Endothelial cell of umbilical vein (primary cell): ENCODE measurements around the gene POLR2E.

Experiments used
- EZH2 ChIP-seq: IDR thresholded peaks from 2 replicates; pipeline ENCODE4 v1.6.1; 2012; ENCODE audit warnings: borderline replicate concordance, low read depth, mild to moderate bottlenecking, moderate library complexity, low read length, inconsistent platforms; ENCODE audit not compliant: severe bottlenecking
- FOS ChIP-seq: IDR thresholded peaks from 2 replicates; pipeline ENCODE4 v1.6.1; 2011; ENCODE audit warnings: mild to moderate bottlenecking, low read length, moderate library complexity, borderline replicate concordance; ENCODE audit not compliant: insufficient read depth
- GATA2 ChIP-seq: IDR thresholded peaks from 2 replicates; pipeline ENCODE4 v1.7.0; 2011; ENCODE audit warnings: low read depth, mild to moderate bottlenecking, moderate library complexity, mixed read lengths, low read length; ENCODE audit not compliant: insufficient read length, insufficient read depth
- JUN ChIP-seq: IDR thresholded peaks from 2 replicates; pipeline ENCODE4 v1.6.1; 2011; ENCODE audit warnings: borderline replicate concordance, low read depth; ENCODE audit not compliant: insufficient read length, insufficient read depth
- MYC ChIP-seq: IDR thresholded peaks from one replicate; pipeline ENCODE4 v1.6.1; 2011; ENCODE audit warnings: mild to moderate bottlenecking, low read depth, low read length
- POLR2A ChIP-seq: IDR thresholded peaks from 2 replicates; pipeline ENCODE4 v1.6.1; 2012; ENCODE audit warnings: low read depth, mild to moderate bottlenecking, control low read depth, low read length
- POLR2AphosphoS5 ChIP-seq: IDR thresholded peaks from 2 replicates; pipeline ENCODE4 v1.6.1; 2012; ENCODE audit warnings: low read depth, mild to moderate bottlenecking, control low read depth, low read length, moderate library complexity; ENCODE audit not compliant: insufficient read depth
- TF ChIP-seq, protein P1 (sequence below), 2 donors: IDR thresholded peaks; 1 replicate in 1 of 2; 2 replicates in 1 of 2; pipeline ENCODE4 v1.5.1; 2011; ENCODE audit warnings: low read length in 2 of 2, mild to moderate bottlenecking in 2 of 2, moderate library complexity in 2 of 2, control low read depth in 1 of 2, inconsistent platforms in 1 of 2, low read depth in 1 of 2; ENCODE audit not compliant: insufficient read depth in 1 of 2; ENCODE audit errors: extremely low read depth in 1 of 2

DNA sequence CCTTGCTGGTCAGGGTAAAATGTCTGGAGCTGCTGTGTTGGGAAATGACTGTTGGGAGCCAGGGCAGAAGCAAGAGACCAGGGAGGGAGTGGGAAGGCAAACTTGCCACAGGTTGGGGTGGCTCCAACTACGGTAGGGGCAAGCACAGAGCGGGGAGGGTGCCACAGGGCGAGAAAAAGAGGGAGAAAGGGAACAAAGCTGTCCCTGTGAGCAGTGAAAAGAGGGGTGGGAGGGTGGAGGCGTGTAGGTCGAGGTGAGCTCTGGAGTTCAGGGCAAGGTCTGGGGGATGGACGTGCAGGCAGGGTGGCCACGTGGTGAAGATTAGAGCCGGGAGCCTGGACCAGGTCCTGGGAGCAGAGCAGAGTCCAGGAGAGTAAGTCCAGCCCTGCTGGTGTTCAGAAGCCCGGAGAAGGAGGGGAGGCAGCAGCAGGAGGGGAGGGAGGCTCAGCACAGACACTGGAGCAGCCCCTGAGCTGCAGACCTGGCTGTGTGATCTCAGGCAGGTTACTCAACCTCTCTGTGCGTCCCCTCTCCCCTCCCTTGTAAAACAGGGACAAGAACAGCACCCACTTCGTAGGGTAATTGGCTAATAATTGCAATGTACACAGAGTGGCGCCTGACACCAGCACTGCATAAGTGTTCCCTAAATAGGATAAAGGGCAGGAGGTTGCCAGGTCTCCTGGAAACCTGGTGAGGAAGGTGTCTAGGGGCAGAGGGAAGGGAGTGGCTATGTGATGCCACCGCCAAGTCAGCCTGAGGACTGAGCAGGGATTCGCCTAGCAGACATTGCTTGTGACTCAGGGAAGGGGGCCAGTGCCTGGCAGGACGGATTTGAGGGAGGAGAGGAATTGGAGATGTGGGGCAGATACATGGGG is 3.2 kb upstream of the POLR2E start:
- TF ChIP-seq, protein P1, sequence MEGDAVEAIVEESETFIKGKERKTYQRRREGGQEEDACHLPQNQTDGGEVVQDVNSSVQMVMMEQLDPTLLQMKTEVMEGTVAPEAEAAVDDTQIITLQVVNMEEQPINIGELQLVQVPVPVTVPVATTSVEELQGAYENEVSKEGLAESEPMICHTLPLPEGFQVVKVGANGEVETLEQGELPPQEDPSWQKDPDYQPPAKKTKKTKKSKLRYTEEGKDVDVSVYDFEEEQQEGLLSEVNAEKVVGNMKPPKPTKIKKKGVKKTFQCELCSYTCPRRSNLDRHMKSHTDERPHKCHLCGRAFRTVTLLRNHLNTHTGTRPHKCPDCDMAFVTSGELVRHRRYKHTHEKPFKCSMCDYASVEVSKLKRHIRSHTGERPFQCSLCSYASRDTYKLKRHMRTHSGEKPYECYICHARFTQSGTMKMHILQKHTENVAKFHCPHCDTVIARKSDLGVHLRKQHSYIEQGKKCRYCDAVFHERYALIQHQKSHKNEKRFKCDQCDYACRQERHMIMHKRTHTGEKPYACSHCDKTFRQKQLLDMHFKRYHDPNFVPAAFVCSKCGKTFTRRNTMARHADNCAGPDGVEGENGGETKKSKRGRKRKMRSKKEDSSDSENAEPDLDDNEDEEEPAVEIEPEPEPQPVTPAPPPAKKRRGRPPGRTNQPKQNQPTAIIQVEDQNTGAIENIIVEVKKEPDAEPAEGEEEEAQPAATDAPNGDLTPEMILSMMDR (IDR thresholded peaks at IDR 0.05; ENCODE audit: extremely low read depth in 1 of 2, insufficient read depth in 1 of 2, low read depth in 1 of 2, low read length in 2 of 2): no peak
- TF ChIP-seq EZH2 (no peak), POLR2A (no peak), POLR2AphosphoS5 (no peak), JUN (no peak), GATA2 (no peak), MYC (no peak), FOS (no peak)
